Activated gamma-delta T cell treated with Interleukin-2 at 50 U/mL for 16 hours (primary cell): Measurements from ENCODE around the gene ISCA1.

Experiments used
- DNase-seq: peaks from one replicate; pipeline ENCODE4 v3.0.0-alpha.2; 2020

ISCA1 gene

DNA sequence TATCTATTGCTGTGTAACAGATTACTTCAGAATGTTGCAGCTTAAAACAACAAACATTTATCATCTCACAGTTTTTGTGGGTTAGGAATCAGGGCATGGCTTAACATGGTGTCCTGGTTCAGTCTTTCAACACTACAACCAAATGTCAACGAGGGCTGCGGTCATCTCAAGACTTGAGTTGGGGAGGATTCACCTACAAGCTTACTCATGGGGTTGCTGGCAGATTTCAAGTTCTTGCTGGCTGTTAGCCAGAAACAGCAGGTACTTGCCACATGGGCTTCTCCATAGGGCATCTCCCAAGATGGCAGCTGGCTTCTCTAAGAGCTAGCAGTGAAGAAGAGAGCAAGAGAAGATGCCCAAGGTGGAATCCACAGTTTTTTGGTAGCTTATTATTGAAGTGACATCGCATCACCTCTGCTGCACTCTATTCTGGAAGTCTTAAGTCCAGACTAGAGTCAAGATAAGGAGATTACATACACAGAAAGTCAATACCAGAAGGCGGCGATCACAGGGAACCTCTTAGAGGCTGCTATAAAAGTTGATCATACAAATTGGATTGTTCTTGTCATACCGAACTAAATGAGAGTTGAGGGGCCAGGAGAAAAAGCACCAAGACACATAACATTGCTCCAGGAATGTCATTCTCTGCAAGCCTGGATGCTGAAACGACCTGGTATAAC lies 65.1 kb downstream of the ISCA1 start:
- DNase-seq = no peak
